SK-N-MC (cell line): ENCODE results near the gene CHRM5.

Source experiments
- EZH2 ChIP-seq: fragments of 200-600 bp; sonication (generic); IDR thresholded peaks from one replicate; pipeline ENCODE4 v1.6.1; 2017; ENCODE audit warnings: antibody characterized with exemption
- POLR2AphosphoS5 ChIP-seq: IDR thresholded peaks from 2 replicates; pipeline ENCODE4 v1.6.1; 2012; ENCODE audit warnings: mild to moderate bottlenecking, low read depth, low read length, borderline replicate concordance

DNA sequence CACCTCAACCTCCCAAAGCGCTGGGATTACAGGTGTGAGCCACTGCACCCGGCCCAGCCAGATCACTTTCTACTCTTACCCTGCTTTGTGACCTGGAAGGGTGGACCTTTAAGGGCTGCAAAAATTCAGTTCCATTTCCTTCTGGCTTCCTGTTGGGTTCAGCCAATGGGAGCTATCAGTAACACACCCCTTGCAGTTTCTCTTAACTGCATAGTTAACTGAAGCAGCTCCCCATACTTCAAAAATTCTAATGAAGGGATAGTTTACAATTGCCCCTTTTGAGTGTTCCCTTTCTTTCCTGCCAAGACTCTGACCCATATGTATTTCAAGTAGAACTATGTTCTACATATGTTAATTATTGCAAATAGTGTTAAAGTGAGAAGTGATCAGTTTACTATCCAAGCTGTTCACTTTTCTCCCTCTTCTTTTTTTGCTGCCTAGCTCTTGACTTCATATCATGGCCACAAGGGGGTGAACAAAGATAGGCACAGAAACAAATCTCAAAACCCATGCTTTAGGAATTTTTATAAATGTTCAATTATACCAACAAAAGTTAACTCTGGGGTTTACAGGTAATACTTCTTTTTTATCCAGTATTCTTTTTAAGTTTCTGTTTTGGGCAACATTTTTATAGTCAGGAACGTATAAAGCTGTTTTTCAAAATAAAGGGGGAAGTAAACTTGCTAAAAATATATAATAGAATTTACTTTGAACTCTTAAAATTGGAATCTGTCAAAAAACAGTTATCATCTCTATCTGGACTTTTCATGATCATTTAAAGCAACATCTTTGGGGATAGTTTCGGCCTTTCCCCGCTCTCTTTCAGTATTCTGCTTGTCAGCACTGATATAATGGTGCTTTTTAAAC lies 141.7 kb downstream of the CHRM5 start:
- TF ChIP-seq EZH2, result no peak
- TF ChIP-seq POLR2AphosphoS5, result no peak
